Measurements from ENCODE around the gene AURKB.

Gene AURKB

GRCh38 chr17:8162997-8163977, 47.1 kb downstream of the AURKB start:
- DNase-seq (ENCODE audit: low spot score) (no peak), FAIRE-seq (no peak)

- FAIRE-seq: no peak
Measured at GRCh38 chr17:8162233-8162996, 48.0 kb downstream of the AURKB start, which contains the start of gene VAMP2. TSS of gene VAMP2 (minus strand) at chr17:8162948. CDS start at chr17:8162879, 69 bp downstream.

GRCh38 chr17:8161289-8162232, 48.8 kb downstream of the AURKB start:
- FAIRE-seq (no peak), DNase-seq (ENCODE audit: low spot score) (no peak)

More at GRCh38 chr17:8162233-8162996, 48.0 kb downstream of the AURKB start, which contains the start of gene VAMP2:
- DNase-seq (ENCODE audit: low spot score): peak; percentile 61

- no peak for DNase-seq (ENCODE audit: low spot score)
- FAIRE-seq: no peak
Measured at GRCh38 chr17:8160741-8161221, 49.6 kb downstream of the AURKB start.

GRCh38 chr17:8160224-8160577, 50.2 kb downstream of the AURKB start:
- DNase-seq (ENCODE audit: low spot score) (no peak), FAIRE-seq (no peak)

GRCh38 chr17:8159459-8160223, 50.7 kb downstream of the AURKB start:
- DNase-seq (ENCODE audit: low spot score) (no peak), FAIRE-seq (no peak)

- DNase-seq (ENCODE audit: low spot score): no peak
- FAIRE-seq: no peak
Measured at GRCh38 chr17:8159032-8159400, 51.4 kb downstream of the AURKB start.

- FAIRE-seq (no peak), DNase-seq (ENCODE audit: low spot score) (peak; percentile 58)
Measured at GRCh38 chr17:8158267-8159031, 51.9 kb downstream of the AURKB start.

GRCh38 chr17:8156246-8156992, 54.0 kb downstream of the AURKB start:
- DNase-seq (ENCODE audit: low spot score) (peak; percentile 92), FAIRE-seq (peak; percentile 83)

GRCh38 chr17:8155996-8156245, 54.5 kb downstream of the AURKB start:
- no peak for DNase-seq (ENCODE audit: low spot score)
- no peak for FAIRE-seq

GRCh38 chr17:8155231-8155995, 55.0 kb downstream of the AURKB start:
- FAIRE-seq (no peak), DNase-seq (ENCODE audit: low spot score) (no peak)
